Pancreas (tissue), 10 donors: ENCODE measurements around the gene ACOT7. TPM values are rescaled to one million over a fixed set of nuclear protein-coding genes. Genes with fewer than 3 reads are reported as not detected.
"Not testable (repeated sequence)": the region's sequence is repeated elsewhere in the genome, so short reads cannot be mapped to it uniquely, and the experiment has no call there.

Source experiments
- ATAC-seq, 4 donors: fragments of 200-7000 bp; cut with Tn5 transposase; one replicate each; pipeline versions ENCODE4 v1.8.0 to v1.9.1; 2020; ENCODE audit warnings: mild to moderate bottlenecking in 4 of 4, moderate library complexity in 4 of 4
- DNase-seq, 6 donors: peaks; one replicate each; pipeline ENCODE4 v3.0.0-alpha.2; 2020
- FAIRE-seq: peaks from 2 replicates; lab custom pipeline; 2012; peaks lifted over from hg19 to GRCh38; lab: Jason Lieb, UNC
- H3K27ac ChIP-seq, 4 donors: fragments of 200-600 bp; sonication (generic); 1 replicate in 3 of 4; 2 replicates in 1 of 4; pipeline versions ENCODE4 v1.5.0 to v1.8.0; 2020
- H3K27me3 ChIP-seq, 4 donors: fragments of 200-600 bp; one replicate each; pipeline ENCODE4 v1.8.0; 2021
- H3K36me3 ChIP-seq, 3 donors: fragments of 200-600 bp; sonication (generic) in 1 of 3; one replicate each; pipeline versions ENCODE4 v1.5.0 to v1.8.0; 2020 to 2021
- H3K4me1 ChIP-seq, 3 donors: fragments of 200-600 bp; one replicate each; pipeline ENCODE4 v1.8.0; 2021
- H3K4me3 ChIP-seq, 4 donors: fragments of 200-600 bp; sonication (generic) in 2 of 4; one replicate each; pipeline versions ENCODE4 v1.5.0 to v1.8.0; 2020 to 2021
- H3K9me3 ChIP-seq, 4 donors: fragments of 200-600 bp; one replicate each; pipeline ENCODE4 v1.8.0; 2021
- WGBS, 2 donors: extraction: QIAGEN DNeasy Blood & Tissue Kit; methylation state at CpG; one replicate each; pipeline ENCODE4 v1.1.7; 2013; 5-methylcytosine and 5-hydroxymethylcytosine counted together
- intact Hi-C, 3 donors: fragments of 100-400 bp; cut with DNase I; formaldehyde crosslinking; loops; one replicate each; pipeline versions ENCODE4 v1.11.1 to v1.14.2; 2022
- polyA plus RNA-seq, 2 donors: library from polyadenylated mRNA; stranded (reverse); fragments of 200-250 nt; gene quantifications; one replicate each; pipeline ENCODE4 v1.2.3, GENCODE V29; 2013
- total RNA-seq, 6 donors: library from RNA; stranded (reverse); fragmentation: NEBNext Ultra II Directional in 4 of 6; extraction: Animal tissue kit (Norgen Biotek cat#: 25700) in 4 of 6; gene quantifications; one replicate each; pipeline versions ENCODE4 v1.2.1 to v1.2.4, GENCODE V29; 2021 to 2023
- TF ChIP-seq, protein P1 (sequence below), 4 donors: fragments of 200-600 bp; sonication (generic) in 3 of 4; IDR thresholded peaks; one replicate each; pipeline versions ENCODE4 v1.5.0 to v1.8.0; 2021; ENCODE audit warnings: antibody characterized with exemption in 4 of 4
- donor health status: healthy with polysubstance abuse.
- donor health status: DM: no; HTN: no; CAD: no; lungs with moderate emphysema.
- donor health status: DM: no; HTN: no; CAD: no.
- donor health status: control.
- donor health status: control.
- donor health status: Bipolar disorder and iron deficiency.
- donor health status: DM: yes; HTN: yes; CAD: no.
- donor health status: DM: no; HTN: no; CAD: no.
- donor health status: DM: no; HTN: no; CAD: no.
- donor health status: DM: yes; HTN: yes; CAD: no.

The ACOT7 gene
- total and polyA plus RNA-seq, 8 donors = 3.1 to 7.6 (median 5.2) TPM

- H3K4me1 ChIP-seq = peaks cover 5 to 11% (median 9%) of the 10 kb centered on the region in 3 donors
- H3K9me3 ChIP-seq = no peaks in the 10 kb centered on the region
- H3K27me3 ChIP-seq = no peaks in the 10 kb centered on the region
- no peaks in the 10 kb centered on the region for H3K36me3 ChIP-seq
- H3K4me3 ChIP-seq = no peak overlapping the region
- DNase-seq (no peak), FAIRE-seq (no peak), ATAC-seq (no peak)
- intact Hi-C loops = no loop called here
- no peak overlapping the region for H3K27ac ChIP-seq
- TF ChIP-seq, protein P1, sequence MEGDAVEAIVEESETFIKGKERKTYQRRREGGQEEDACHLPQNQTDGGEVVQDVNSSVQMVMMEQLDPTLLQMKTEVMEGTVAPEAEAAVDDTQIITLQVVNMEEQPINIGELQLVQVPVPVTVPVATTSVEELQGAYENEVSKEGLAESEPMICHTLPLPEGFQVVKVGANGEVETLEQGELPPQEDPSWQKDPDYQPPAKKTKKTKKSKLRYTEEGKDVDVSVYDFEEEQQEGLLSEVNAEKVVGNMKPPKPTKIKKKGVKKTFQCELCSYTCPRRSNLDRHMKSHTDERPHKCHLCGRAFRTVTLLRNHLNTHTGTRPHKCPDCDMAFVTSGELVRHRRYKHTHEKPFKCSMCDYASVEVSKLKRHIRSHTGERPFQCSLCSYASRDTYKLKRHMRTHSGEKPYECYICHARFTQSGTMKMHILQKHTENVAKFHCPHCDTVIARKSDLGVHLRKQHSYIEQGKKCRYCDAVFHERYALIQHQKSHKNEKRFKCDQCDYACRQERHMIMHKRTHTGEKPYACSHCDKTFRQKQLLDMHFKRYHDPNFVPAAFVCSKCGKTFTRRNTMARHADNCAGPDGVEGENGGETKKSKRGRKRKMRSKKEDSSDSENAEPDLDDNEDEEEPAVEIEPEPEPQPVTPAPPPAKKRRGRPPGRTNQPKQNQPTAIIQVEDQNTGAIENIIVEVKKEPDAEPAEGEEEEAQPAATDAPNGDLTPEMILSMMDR (IDR thresholded peaks at IDR 0.05) = no peak
These were observed 3.4 kb upstream of the ACOT7 start for GRCh38 chr1:6396998-6397397.

GRCh38 chr1:6395781-6396244 lies 2.2 kb upstream of the ACOT7 start:
- H3K27ac ChIP-seq, intact Hi-C loops, ATAC-seq, H3K27me3 ChIP-seq, H3K36me3 ChIP-seq, FAIRE-seq, H3K9me3 ChIP-seq, H3K4me3 ChIP-seq: not testable (repeated sequence)
- DNase-seq = peak in 1 of 6 donors; percentile 74
- H3K4me1 ChIP-seq = peaks cover 9 to 15% (median 10%) of the 10 kb centered on the region in 3 donors
- WGBS, 2 donors = 95 to 98% methylated on average over 33 to 34 of the region's 34 CpGs

DNA sequence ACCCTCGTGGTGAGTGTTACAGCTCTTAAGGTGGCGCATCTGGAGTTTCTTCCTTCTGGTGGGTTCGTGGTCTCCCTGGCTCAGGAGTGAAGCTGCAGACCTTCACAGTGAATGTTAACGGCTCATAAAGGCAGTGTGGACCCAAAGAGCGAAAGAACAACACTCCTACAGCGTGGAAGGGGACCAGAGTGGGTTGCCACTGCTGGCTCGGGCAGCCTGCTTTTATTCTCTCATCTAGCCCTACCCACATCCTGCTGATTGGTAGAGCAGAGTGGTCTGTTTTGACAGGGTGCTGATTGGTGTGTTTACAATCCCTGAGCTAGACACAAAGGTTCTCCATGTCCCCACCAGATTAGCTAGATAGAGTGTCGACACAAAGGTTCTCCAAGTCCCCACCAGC lies 1.6 kb upstream of the ACOT7 start:
- H3K36me3 ChIP-seq, ATAC-seq, H3K4me3 ChIP-seq, H3K27ac ChIP-seq, intact Hi-C loops, FAIRE-seq, DNase-seq, H3K9me3 ChIP-seq, H3K27me3 ChIP-seq: not testable (repeated sequence)
- WGBS, 2 donors = 92% methylated on average over 8 of the region's 8 CpGs
- H3K4me1 ChIP-seq = peaks cover 9 to 15% (median 10%) of the 10 kb centered on the region in 3 donors

GRCh38 chr1:6392809-6393399 lies 663 bp downstream of the ACOT7 start:
- DNase-seq = peak in 2 of 6 donors; percentile 42 to 69
- H3K4me3 ChIP-seq = peak overlapping the region; percentile 31 to 57 (median 52)
- no peaks in the 10 kb centered on the region for H3K36me3 ChIP-seq
- FAIRE-seq = no peak
- no peaks in the 10 kb centered on the region for H3K9me3 ChIP-seq
- 2% methylated on average over 45 to 83 of the region's 83 CpGs for WGBS, 2 donors
- ATAC-seq = no peak
- intact Hi-C loops = no loop called here
- H3K4me1 ChIP-seq = peaks cover 9 to 15% (median 10%) of the 10 kb centered on the region in 3 donors
- H3K27me3 ChIP-seq = no peaks in the 10 kb centered on the region
- H3K27ac ChIP-seq = peak overlapping the region; percentile 99
- TF ChIP-seq, protein P1 (IDR thresholded peaks at IDR 0.05) = no peak

DNA sequence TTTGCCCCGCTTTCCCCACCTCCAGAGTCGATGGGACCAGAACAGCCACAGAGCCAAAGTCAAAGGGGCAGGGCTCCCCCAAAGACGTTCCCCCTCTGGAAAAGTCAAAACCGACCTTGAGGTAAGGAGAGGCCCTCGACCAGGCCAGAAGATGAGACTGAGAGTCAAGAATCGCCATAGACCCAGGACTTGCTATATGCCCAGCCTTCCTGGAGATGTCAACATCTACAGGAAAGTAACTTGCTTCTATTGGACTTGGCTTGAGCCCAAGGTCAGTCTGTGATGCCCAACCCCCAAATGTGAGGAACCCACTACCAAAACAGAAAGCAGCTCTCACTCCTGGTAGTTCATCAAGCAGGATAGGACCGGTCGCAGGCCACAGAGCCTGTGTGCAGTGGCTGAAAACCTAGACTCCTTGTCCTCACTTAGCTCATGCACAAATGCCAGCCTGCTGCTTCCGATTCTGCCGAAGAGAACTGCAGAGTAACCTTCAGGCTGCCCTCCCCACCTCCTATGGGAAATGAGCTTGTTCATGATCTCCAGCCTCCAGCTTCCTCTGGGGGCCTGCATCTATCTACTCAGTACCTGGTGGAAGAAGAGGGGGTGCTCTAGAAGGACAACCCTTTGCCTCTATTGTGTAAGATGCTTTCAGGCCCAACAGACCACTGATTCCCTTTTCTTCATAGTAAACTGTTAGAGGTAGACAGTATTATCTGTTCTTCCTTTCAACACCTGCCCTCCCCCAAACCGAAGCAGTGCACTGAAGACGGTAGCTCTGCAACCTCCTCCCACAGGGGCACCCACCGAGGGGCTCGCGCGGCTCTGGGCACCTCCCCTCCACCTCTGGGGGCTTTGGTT lies 1.4 kb downstream of the ACOT7 start:
- H3K36me3 ChIP-seq = no peaks in the 10 kb centered on the region
- H3K27me3 ChIP-seq = no peaks in the 10 kb centered on the region
- DNase-seq = peak in 1 of 6 donors; percentile 20
- H3K4me1 ChIP-seq = peaks cover 9 to 15% (median 10%) of the 10 kb centered on the region in 3 donors
- WGBS, 2 donors = 34 to 35% methylated on average over 16 of the region's 16 CpGs
- no peak for ATAC-seq
- H3K9me3 ChIP-seq = no peaks in the 10 kb centered on the region
- intact Hi-C loops = no loop called here
- no peak overlapping the region for H3K27ac ChIP-seq
- H3K4me3 ChIP-seq = peak overlapping the region; percentile 31 to 57 (median 52)
- no peak for FAIRE-seq
- TF ChIP-seq, protein P1 (IDR thresholded peaks at IDR 0.05) = no peak
